HCT116 (cell line): ENCODE measurements around the gene CDKN1A.

ENCODE experiments used
- CTCF ChIP-seq, 3 experiments: fragments of 200-600 bp in 1 of 3; sonication (generic) in 1 of 3; IDR thresholded peaks in 2 of 3; conservative IDR thresholded peaks in 1 of 3; 2 replicates each; pipeline ENCODE4 v1.5.1; 2012 to 2017; ENCODE audit warnings: low read depth in 2 of 3, low read length in 2 of 3, antibody characterized with exemption in 1 of 3, borderline replicate concordance in 1 of 3, control low read depth in 1 of 3, mild to moderate bottlenecking in 1 of 3, mixed read lengths in 1 of 3, mixed run types in 1 of 3, moderate library complexity in 1 of 3; ENCODE audit not compliant: insufficient read depth in 1 of 3
- EZH2 ChIP-seq: fragments of 200-600 bp; sonication (generic); IDR thresholded peaks from 2 replicates; pipeline ENCODE4 v1.6.1; 2017; ENCODE audit warnings: antibody characterized with exemption, mixed run types
- EZH2phosphoT487 ChIP-seq: fragments of 200-600 bp; IDR thresholded peaks from 2 replicates; pipeline ENCODE4 v1.6.1; 2018; ENCODE audit warnings: antibody characterized with exemption, borderline replicate concordance
- FOSL1 ChIP-seq: IDR thresholded peaks from 2 replicates; pipeline ENCODE4 v1.6.1; 2012; ENCODE audit warnings: low read depth
- JUND ChIP-seq: IDR thresholded peaks from 2 replicates; pipeline ENCODE4 v1.6.1; 2012
- MAX ChIP-seq: IDR thresholded peaks from 2 replicates; pipeline ENCODE4 v1.6.1; 2012
- POLR2A ChIP-seq: IDR thresholded peaks from 2 replicates; pipeline ENCODE4 v1.7.0; 2011; ENCODE audit warnings: borderline replicate concordance; ENCODE audit not compliant: insufficient read depth, insufficient read length; ENCODE audit errors: extremely low read depth
- POLR2AphosphoS5 ChIP-seq: IDR thresholded peaks from 2 replicates; pipeline ENCODE4 v1.6.1; 2011; ENCODE audit warnings: mild to moderate bottlenecking, low read depth, low read length, moderate library complexity
- RAD21 ChIP-seq: IDR thresholded peaks from 2 replicates; pipeline ENCODE4 v1.6.1; 2012; ENCODE audit warnings: low read depth, mild to moderate bottlenecking
- REST ChIP-seq: IDR thresholded peaks from 2 replicates; pipeline ENCODE4 v1.6.1; 2012; ENCODE audit warnings: low read depth
- ZNF274 ChIP-seq: fragments of 200-500 bp; sonication (Bioruptor generic); IDR thresholded peaks from 2 replicates; pipeline ENCODE4 v1.6.1; 2014; ENCODE audit warnings: mild to moderate bottlenecking, low read depth, low read length, inconsistent platforms

- TF ChIP-seq CTCF (IDR thresholded peaks at IDR 0.05 in 2 of 3, conservative IDR thresholded peaks at IDR 0.05 in 1 of 3; ENCODE audit: borderline replicate concordance in 1 of 3, insufficient read depth in 1 of 3, low read depth in 2 of 3, low read length in 2 of 3) (no peak), EZH2phosphoT487 (no peak), REST (no peak), MAX (no peak), EZH2 (no peak), POLR2AphosphoS5 (no peak), POLR2A (no peak), ZNF274 (no peak), RAD21 (no peak), JUND (no peak), FOSL1 (no peak)
Measured at GRCh38 chr6:36700831-36701230, 22.3 kb downstream of the CDKN1A start.
